GM21423 (cell line): ENCODE results near the gene ARHGAP26.
"Not testable (repeated sequence)": the region's sequence is repeated elsewhere in the genome, so short reads cannot be mapped to it uniquely, and the experiment has no call there.

Source experiments
- ATAC-seq: cut with Tn5 transposase; IDR thresholded peaks from one replicate; pipeline ENCODE4 v1.9.1; 2021; ENCODE audit warnings: mild to moderate bottlenecking, moderate library complexity; ENCODE audit not compliant: unreplicated experiment

Gene ARHGAP26

GRCh38 chr5:142924135-142924883, 154.1 kb downstream of the ARHGAP26 start:
- ATAC-seq = no peak

- no peak for ATAC-seq
These were observed 155.6 kb downstream of the ARHGAP26 start for GRCh38 chr5:142925795-142926194.

GRCh38 chr5:142926549-142926948, 156.4 kb downstream of the ARHGAP26 start:
- ATAC-seq = no peak

DNA sequence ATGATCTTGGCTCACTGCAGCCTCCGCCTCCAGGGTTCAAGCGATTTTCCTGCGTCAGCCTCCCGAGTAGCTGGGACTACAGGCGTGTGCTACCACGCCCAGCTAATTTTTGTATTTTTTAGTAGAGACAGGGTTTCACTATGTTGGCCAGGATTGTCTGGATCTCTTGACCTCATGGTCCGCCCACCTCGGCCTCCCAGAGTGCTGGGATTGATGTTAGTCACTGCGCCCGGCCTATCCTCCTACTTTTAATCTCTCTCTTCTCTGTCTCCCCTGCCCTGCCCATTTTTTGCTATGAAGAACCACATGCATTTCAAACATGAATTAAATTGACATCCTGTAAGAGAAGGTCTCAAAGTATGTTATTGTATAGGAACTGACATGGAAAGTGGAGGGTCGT, 158.8 kb downstream of the ARHGAP26 start:
- ATAC-seq = not testable (repeated sequence)

GRCh38 chr5:142929587-142929986, 159.4 kb downstream of the ARHGAP26 start:
- ATAC-seq = no peak

GRCh38 chr5:142930395-142931110, 160.4 kb downstream of the ARHGAP26 start:
- no peak for ATAC-seq

GRCh38 chr5:142931896-142932686, 161.9 kb downstream of the ARHGAP26 start:
- ATAC-seq = no peak

DNA sequence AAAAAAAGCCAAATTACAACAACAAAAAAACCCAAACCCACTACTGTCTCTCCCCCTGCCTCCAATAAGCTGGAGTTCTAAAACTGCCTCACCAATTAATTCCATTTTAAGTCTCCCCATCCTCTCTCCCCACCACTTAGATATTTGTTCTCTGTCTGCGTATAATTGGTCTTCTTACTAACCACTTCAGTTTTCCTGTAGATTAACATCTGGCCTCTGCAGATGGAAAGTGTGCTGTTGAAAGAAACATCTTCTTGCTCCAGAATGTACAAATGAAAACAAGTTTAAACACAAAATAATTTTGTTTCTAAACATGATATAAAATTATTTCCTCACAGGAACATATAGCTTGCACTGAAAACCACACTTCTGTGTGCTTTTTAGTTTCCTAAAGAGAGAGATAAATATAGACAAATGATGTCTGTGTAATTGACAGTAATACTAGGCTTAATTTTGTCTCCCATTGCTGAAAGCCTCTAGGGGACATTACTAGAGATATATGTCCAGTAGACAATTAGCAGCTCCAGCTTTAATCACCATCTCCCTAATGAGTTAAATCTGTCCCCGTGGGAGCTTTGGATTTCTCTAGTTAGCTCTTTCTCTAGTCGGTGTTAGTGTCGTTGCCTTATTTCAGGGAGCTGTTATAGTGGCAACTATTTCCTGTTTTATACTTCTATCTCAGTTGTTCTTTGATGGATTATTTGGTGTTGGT, 164.0 kb downstream of the ARHGAP26 start:
- ATAC-seq = no peak

- no peak for ATAC-seq
These were observed 164.8 kb downstream of the ARHGAP26 start for GRCh38 chr5:142935014-142935413.

DNA sequence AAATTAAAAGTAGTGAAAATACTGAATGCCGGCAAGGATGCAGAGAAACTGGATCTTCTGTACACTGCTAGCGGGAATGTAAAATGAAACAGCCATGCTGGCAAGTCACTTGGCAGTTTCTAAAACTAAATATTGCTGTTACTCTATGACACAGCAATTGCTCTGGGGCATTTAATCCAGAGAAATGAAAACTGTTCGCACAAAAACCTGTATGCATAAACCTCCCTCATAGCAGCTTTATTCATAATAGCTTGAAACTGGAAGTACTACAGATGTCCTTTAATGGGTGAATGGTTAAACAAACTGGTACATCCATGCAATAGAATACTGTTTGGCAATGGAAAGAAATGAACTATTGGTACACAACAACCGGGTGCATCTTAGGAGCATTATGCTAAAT, 167.2 kb downstream of the ARHGAP26 start:
- no peak for ATAC-seq

DNA sequence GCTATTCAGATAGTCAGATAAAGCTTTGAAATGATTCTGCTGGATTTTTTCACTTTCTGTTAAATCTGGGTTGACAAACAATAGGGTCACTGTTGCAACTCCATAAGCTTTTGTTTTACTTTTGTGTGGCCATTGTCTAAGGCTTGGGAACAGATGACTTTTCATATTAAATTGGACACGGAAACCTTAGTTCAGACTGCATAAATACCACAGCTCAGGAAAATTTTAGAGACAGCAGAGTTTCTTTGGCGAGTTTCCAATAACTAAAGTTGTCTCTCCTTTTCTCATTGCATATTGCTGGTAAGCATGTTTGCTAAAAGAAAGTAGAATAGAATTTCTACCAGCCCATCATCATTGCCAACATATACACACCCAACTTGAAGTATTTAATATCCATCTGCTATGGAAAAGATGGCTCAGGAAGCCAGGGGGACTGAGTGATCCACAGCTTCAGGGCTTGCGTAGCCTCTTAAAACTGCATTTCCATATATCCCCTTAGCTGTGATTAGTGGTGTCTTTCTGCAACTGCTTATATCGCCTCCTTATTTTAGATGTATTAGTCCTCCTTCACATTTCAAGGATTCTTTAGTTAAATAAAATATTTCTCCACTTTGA, 168.2 kb downstream of the ARHGAP26 start:
- no peak for ATAC-seq

GRCh38 chr5:142939006-142939405, 168.8 kb downstream of the ARHGAP26 start:
- no peak for ATAC-seq

- no peak for ATAC-seq
These were observed 169.7 kb downstream of the ARHGAP26 start for GRCh38 chr5:142939884-142940283.

GRCh38 chr5:142941245-142941644, 171.1 kb downstream of the ARHGAP26 start:
- no peak for ATAC-seq

DNA sequence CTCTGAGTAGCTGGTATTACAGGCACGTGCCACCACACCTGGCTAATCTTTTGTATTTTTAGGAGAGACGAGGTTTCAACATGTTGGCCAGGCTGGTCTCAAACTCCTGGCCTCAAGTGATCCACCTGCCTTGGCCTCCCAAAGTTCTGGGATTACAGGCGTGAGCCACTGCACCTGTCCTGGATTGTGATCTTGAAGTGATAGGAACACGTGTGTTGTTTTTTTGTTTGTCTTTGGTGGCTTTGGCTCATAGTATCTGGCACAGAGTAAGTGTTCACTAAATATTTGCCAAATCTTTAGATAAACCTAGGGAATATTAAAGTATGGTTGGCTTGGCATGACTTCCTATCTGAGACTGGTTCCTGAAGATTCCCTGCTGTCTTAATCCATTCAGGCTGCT, 172.7 kb downstream of the ARHGAP26 start:
- ATAC-seq = no peak

DNA sequence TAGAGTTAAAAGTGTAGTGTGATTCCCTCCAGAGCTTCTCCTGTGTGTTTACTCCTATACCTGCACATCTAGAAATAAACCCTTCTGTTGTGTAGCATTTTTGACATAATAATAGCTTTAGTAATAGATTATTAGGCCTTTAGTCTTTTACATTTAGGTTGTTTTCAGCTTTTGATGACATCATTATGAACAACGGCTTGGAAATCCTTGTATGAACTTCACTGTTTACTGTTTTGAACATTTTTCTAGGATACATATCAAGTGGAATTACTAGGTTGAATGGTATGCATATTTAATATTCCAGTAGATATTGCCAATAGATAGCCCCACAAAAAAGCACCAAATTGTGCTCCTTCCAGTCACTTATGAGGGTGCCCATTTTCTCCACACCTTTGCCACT, 174.0 kb downstream of the ARHGAP26 start:
- no peak for ATAC-seq

DNA sequence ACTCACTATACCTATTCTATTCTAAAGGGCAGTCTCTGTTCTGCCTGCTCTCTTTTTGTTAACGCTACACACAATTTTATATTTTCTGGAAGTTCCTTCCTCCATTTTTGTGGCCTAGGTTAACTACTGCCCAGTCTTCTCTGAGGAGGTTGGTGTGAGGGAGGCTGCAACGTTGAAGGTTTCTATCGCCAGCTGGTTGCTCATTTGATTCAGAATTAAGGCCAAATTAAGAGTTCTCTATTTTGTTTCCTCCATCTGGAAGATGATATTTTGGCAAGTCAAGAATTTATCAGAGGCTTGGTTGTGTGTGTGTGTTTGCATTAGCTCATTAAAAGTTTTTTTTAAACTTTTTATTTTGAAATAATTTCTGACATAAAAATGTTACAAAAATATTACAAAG, 175.1 kb downstream of the ARHGAP26 start:
- ATAC-seq = no peak

DNA sequence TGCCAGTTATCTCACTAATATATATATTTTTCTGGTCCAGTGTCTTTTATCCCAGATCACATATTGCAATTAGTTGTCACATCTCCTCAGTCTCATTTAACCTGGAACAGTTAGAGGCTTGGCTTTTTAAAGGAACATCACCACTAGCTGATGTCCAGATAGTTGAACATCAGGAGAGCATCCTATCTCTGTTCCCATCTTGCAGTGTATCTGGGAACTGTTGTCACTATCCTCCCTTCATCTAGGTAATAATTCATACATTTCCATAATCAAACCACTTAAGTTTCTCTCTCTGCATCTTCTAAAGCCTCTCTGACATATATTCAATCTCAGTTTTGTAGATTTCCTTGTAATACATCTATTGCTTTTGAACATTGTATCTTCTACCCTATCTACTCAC, 175.7 kb downstream of the ARHGAP26 start:
- ATAC-seq = no peak

DNA sequence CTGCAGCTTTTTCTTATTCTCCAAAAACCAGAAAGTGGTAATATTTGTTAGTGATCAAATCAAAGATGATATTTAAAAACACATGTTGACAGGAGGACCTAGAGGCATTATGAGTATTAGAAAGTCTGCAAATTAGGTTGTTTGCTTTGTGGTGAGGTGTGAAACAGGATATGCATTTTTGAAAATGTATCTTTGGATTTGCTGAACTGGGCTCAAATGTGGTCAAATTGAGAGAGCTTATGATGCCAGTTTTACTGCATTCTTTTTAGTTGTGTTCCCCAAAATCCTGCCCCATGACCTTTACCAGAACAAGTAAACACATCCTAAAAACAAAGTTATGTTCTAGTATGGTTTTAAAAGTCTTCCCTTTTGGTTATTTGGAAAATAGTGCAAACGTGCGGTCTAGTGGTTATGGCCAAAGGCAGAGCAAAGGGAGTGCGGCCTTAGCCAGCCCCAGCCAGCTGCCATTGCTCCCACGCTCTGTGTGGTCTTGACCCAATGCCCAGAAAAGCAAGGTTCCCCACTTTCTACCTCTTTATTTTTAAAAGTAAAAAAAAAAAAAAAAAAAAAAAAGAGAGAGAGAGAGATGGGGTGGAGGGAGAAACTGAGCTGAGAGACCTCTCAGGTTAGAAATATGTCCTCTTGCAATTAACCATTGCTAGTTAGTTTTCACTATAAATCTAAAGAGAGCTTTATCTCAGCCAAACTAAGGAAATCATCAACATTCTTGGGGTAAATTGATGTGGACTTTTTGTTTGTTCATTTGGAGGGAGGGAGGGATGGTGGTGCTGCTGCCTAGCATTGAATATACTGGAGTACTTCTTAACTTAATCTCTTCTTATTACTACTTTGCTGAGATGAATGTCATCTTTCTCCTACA, 176.6 kb downstream of the ARHGAP26 start:
- no peak for ATAC-seq

DNA sequence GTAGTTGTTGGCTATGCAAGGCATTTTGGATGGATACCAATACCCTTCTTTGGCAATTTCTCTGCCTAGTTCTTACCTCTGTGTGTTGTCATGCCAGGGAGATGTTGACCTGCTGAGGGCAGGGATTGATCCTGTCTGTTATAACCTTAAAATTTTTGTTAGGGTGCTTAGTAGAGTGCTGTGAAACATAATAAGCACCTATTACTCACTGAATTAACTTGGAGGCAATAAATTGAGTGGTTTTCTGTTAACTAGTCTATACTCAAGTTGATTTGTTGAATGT, 177.2 kb downstream of the ARHGAP26 start:
- no peak for ATAC-seq
